Glutamatergic neuron (in vitro differentiated cells): ENCODE data around the gene MPIG6B. TPM values are rescaled to one million over a fixed set of nuclear protein-coding genes. Genes with fewer than 3 reads are reported as not detected.

Experiments
- DNase-seq: peaks from one replicate; pipeline ENCODE4 v3.0.0; 2022
- H3K27ac Mint-ChIP-seq: one replicate; pipeline ENCODE4 v1.8.0; 2020; ENCODE audit warnings: mild to moderate bottlenecking, mixed read lengths, inconsistent platforms; ENCODE audit not compliant: unreplicated experiment
- H3K27me3 Mint-ChIP-seq: one replicate; pipeline ENCODE4 v1.8.0; 2020; ENCODE audit warnings: mild to moderate bottlenecking, moderate library complexity, mixed read lengths, inconsistent platforms; ENCODE audit not compliant: unreplicated experiment
- H3K36me3 Mint-ChIP-seq: one replicate; pipeline ENCODE4 v1.8.0; 2020; ENCODE audit warnings: mild to moderate bottlenecking, mixed read lengths, inconsistent platforms; ENCODE audit not compliant: unreplicated experiment
- H3K4me1 Mint-ChIP-seq: one replicate; pipeline ENCODE4 v1.8.0; 2020; ENCODE audit warnings: mild to moderate bottlenecking, low read depth, mixed read lengths, inconsistent platforms; ENCODE audit not compliant: unreplicated experiment
- H3K4me3 Mint-ChIP-seq: one replicate; pipeline ENCODE4 v1.8.0; 2020; ENCODE audit warnings: mild to moderate bottlenecking, mixed read lengths, inconsistent platforms; ENCODE audit not compliant: unreplicated experiment
- H3K9me3 Mint-ChIP-seq: one replicate; pipeline ENCODE4 v1.8.0; 2020; ENCODE audit warnings: mild to moderate bottlenecking, moderate library complexity, mixed read lengths, inconsistent platforms; ENCODE audit not compliant: unreplicated experiment
- total RNA-seq: library from RNA; stranded (reverse); fragmentation: NEBNext Ultra II Directional; extraction: Animal tissue kit (Norgen Biotek cat#: 25700); gene quantifications from one replicate; pipeline ENCODE4 v1.2.1, GENCODE V29; 2021; ENCODE audit not compliant: unreplicated experiment
- TF ChIP-seq, protein P1 (sequence below): fragments of 200-600 bp; sonication (generic); IDR thresholded peaks from one replicate; pipeline ENCODE4 v1.5.0; 2021; ENCODE audit not compliant: partially characterized antibody, unreplicated experiment

MPIG6B gene
- total RNA-seq, 1 donor from 2014 or later, result not detected

- DNase-seq, result no peak
- Mint-ChIP-seq H3K36me3 (no peaks in the 10 kb centered on the region), H3K27me3 (peaks cover 8% of the 10 kb centered on the region), H3K9me3 (peaks cover 16% of the 10 kb centered on the region), H3K4me3 (peak overlapping the region; percentile 95), H3K4me1 (peaks cover 11% of the 10 kb centered on the region), H3K27ac (no peak overlapping the region)
- TF ChIP-seq, protein P1, sequence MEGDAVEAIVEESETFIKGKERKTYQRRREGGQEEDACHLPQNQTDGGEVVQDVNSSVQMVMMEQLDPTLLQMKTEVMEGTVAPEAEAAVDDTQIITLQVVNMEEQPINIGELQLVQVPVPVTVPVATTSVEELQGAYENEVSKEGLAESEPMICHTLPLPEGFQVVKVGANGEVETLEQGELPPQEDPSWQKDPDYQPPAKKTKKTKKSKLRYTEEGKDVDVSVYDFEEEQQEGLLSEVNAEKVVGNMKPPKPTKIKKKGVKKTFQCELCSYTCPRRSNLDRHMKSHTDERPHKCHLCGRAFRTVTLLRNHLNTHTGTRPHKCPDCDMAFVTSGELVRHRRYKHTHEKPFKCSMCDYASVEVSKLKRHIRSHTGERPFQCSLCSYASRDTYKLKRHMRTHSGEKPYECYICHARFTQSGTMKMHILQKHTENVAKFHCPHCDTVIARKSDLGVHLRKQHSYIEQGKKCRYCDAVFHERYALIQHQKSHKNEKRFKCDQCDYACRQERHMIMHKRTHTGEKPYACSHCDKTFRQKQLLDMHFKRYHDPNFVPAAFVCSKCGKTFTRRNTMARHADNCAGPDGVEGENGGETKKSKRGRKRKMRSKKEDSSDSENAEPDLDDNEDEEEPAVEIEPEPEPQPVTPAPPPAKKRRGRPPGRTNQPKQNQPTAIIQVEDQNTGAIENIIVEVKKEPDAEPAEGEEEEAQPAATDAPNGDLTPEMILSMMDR, result no peak
Measured at GRCh38 chr6:31740397-31741223, 17.4 kb downstream of the MPIG6B start.

DNA sequence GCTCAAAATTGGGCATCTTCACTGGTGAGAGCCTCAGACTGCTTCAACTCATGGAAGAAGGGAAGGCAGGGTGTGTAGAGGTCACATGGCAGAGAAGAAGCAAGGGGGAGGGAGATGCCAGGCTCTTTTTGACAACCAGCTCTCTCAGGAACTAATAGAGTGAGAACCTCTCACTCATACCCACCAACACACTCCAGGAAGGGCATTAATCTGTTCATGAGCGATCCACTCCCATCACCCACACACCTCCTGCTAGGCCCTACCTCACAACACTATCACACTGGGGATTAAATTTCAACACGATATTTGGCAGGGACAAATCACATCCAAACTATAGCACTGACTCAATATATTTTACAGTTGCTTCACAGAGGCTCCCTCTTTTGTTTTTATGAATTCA, 18.6 kb downstream of the MPIG6B start:
- Mint-ChIP-seq H3K27me3 (peaks cover 8% of the 10 kb centered on the region), H3K36me3 (no peaks in the 10 kb centered on the region), H3K4me3 (peak overlapping the region; percentile 65), H3K9me3 (peaks cover 10% of the 10 kb centered on the region), H3K27ac (no peak overlapping the region), H3K4me1 (peaks cover 8% of the 10 kb centered on the region)
- no peak for DNase-seq
- TF ChIP-seq, protein P1, result no peak

DNA sequence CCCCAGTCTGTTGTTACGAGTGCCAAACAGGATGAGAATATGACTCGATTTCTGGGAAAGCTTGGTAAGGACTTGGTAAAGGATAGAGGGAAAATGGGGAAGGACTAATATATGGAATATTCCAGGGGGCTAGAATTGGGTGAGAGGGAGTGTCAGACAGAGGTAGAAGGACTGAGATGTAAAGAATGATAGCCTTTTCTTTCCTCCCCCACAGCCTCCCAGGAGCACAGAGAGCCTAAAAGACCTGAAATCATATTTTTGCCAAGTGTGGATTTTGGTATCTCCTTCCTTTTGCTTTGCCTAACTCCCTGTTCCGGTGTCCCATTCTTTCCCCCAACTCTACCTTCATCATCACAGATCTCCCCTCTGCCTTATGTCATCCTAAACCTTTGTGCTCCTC, 19.7 kb downstream of the MPIG6B start:
- Mint-ChIP-seq H3K9me3 (peaks cover 10% of the 10 kb centered on the region), H3K4me3 (no peak overlapping the region), H3K27ac (no peak overlapping the region), H3K4me1 (peaks cover 5% of the 10 kb centered on the region), H3K36me3 (no peaks in the 10 kb centered on the region), H3K27me3 (peaks cover 8% of the 10 kb centered on the region)
- DNase-seq, result no peak
- TF ChIP-seq, protein P1, result no peak

- Mint-ChIP-seq H3K9me3 (peaks cover 11% of the 10 kb centered on the region), H3K27ac (no peak overlapping the region), H3K4me3 (peak overlapping the region; percentile 32), H3K27me3 (peaks cover 6% of the 10 kb centered on the region), H3K4me1 (no peaks in the 10 kb centered on the region), H3K36me3 (no peaks in the 10 kb centered on the region)
- TF ChIP-seq, protein P1, result no peak
- no peak for DNase-seq
Measured at GRCh38 chr6:31744422-31744821, 21.2 kb downstream of the MPIG6B start.

DNA sequence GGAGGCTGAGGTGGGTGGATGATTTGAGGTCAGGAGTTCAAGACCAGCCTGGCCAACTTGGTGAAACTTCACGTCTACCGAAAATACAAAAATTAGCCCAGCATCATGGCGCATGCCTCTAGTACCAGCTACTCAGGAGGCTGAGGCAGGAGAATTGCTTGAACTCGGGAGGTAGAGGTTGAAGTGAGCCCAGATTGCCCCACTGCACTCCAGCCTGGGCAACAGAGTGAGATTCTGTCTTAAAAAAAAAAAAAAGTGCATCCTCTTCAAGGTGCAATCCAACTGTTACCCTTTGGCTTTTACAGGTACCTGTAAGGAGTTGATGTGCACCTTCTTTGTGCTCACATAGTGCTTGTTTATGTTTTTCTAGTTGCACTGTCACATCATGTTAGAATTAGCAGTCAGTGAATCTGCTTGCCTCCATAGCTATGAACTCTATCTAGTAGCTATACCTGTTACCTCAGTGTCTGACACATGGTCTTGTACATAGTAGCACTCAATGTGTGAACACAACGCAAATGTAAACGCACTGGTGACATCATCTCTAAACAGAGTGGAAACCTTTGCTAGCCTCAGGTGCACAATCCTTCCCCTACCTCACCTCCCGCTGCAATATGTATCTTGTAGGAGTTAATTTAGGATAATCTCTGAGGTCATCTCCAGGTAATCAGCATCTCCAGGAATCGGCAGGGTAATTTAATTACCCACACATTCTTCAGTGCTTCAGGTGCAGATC, 26.3 kb downstream of the MPIG6B start:
- no peak overlapping the region for H3K27ac Mint-ChIP-seq
- H3K9me3 Mint-ChIP-seq, result peaks cover 5% of the 10 kb centered on the region
- H3K27me3 Mint-ChIP-seq, result peaks cover 5% of the 10 kb centered on the region
- no peak for DNase-seq
- no peaks in the 10 kb centered on the region for H3K4me1 Mint-ChIP-seq
- TF ChIP-seq, protein P1, result no peak
- no peaks in the 10 kb centered on the region for H3K36me3 Mint-ChIP-seq
- H3K4me3 Mint-ChIP-seq, result no peak overlapping the region
